Thoracic aorta (tissue), 2 donors: ENCODE data around the gene GOLGA6L10. TPM values are rescaled to one million over a fixed set of nuclear protein-coding genes. Genes with fewer than 3 reads are reported as not detected.
"Not testable (repeated sequence)": the region's sequence is repeated elsewhere in the genome, so short reads cannot be mapped to it uniquely, and the experiment has no call there.

ENCODE experiments used
- ATAC-seq: fragments of 150-250 bp; one replicate; pipeline ENCODE4 v1.8.0; 2017; ENCODE audit warnings: low read depth; ENCODE audit not compliant: insufficient number of reproducible peaks, low FRiP score
- DNase-seq: peaks from one replicate; pipeline ENCODE4 v3.0.0-alpha.2; 2020; ENCODE audit warnings: low spot score
- H3K27ac ChIP-seq, 2 donors: fragments of 200-600 bp; sonication (generic); 1 replicate in 1 of 2; 2 replicates in 1 of 2; pipeline ENCODE4 v1.5.1; 2016; ENCODE audit warnings: mild to moderate bottlenecking in 2 of 2, moderate library complexity in 2 of 2
- H3K27me3 ChIP-seq: fragments of 200-600 bp; sonication (generic); replicated peaks from 2 replicates; pipeline ENCODE4 v1.6.0; 2016; ENCODE audit warnings: mild to moderate bottlenecking; ENCODE audit not compliant: insufficient read depth
- H3K36me3 ChIP-seq: fragments of 200-600 bp; sonication (generic); one replicate; pipeline ENCODE4 v1.5.1; 2016
- H3K4me1 ChIP-seq, 2 donors: fragments of 200-600 bp; sonication (generic); 1 replicate in 1 of 2; 2 replicates in 1 of 2; pipeline versions ENCODE4 v1.5.1 to v1.6.0; 2016; ENCODE audit warnings: low read depth in 2 of 2, mild to moderate bottlenecking in 1 of 2; ENCODE audit not compliant: control insufficient read depth in 1 of 2
- H3K4me3 ChIP-seq: fragments of 200-600 bp; sonication (generic); 2 replicates; pipeline ENCODE4 v1.5.1; 2016; ENCODE audit warnings: mild to moderate bottlenecking
- H3K9me3 ChIP-seq: fragments of 200-600 bp; sonication (generic); 2 replicates; pipeline ENCODE4 v1.5.1; 2016
- total RNA-seq, 2 donors: library from RNA; depleted of rRNA; stranded (reverse); fragments of >200 nt; gene quantifications; one replicate each; pipeline versions ENCODE4 v1.1.0 to v1.2.3, GENCODE V29; 2016
- TF ChIP-seq, protein P1 (sequence below): fragments of 200-600 bp; sonication (generic); IDR thresholded peaks from one replicate; pipeline ENCODE4 v1.5.1; 2019; ENCODE audit warnings: antibody characterized with exemption

Gene GOLGA6L10, protein sequence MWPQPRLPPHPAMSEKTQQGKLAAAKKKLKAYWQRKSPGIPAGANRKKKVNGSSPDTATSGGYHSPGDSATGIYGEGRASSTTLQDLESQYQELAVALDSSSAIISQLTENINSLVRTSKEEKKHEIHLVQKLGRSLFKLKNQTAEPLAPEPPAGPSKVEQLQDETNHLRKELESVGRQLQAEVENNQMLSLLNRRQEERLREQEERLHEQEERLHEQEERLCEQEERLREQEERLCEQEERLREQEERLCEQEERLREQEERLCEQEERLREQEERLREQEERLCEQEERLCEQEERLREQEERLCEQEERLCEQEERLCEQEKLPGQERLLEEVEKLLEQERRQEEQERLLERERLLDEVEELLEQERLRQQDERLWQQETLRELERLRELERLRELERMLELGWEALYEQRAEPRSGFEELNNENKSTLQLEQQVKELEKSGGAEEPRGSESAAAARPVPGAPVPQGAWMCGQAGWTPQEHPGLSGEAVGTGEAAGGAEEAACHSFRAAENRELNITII
- 1 to 10 TPM in 1 of 2 donors, under 1 TPM in 1; 0.42 to 3.1 TPM for total RNA-seq

DNA sequence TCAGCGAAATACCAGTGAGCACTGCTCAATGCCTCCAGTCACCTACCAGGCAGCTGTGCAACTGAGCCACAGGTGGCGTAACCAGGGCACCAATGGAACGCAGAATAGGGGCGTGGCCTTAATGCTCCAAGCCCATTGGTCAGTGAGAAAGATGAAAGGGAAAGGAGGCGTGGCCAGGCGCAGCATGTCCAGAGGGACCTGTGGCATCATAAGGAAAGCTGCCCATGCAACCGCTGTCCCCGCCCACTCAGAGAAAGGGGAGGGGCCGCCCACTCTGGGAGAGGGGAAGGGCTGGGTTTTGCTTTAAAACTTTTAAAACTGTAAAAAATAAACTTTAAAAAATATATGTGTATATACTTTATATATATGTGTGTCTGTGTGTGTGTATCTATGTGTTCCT is at the start of gene GOLGA6L10:
Gene GOLGA6L10, minus strand, starts transcription at position 101 of the 400 bp plus-strand sequence. Its CDS starts 100 bp downstream, at position 1.
- not testable (repeated sequence) for H3K9me3 ChIP-seq, H3K36me3 ChIP-seq, H3K27ac ChIP-seq, H3K27me3 ChIP-seq, DNase-seq, ATAC-seq, H3K4me1 ChIP-seq, H3K4me3 ChIP-seq

DNA sequence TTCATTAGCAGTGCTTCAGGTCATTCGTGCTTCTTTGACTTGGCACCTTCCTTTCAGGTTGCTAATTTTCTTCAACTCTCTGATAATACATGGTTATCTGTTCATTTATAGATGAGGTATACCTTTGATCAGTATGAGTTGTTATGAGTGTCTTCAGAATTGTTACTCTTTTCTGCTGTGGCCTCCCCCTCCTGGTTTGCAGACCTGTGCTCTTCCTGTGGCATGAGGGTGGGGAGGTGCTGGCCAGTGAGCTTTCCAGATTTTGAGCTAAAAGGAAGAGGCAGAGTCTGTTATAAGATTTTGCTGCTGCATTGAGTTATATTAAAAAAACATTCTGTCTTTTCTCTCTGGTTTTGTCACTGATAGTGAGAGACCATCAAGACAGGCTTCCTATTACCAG is 49.5 kb upstream of the GOLGA6L10 start:
- Histone ChIP-seq H3K36me3 (no peaks in the 10 kb centered on the region), H3K27me3 (no peaks in the 10 kb centered on the region), H3K4me1 (no peaks in the 10 kb centered on the region), H3K9me3 (no peaks in the 10 kb centered on the region), H3K4me3 (no peak overlapping the region), H3K27ac (no peak overlapping the region)
- TF ChIP-seq, protein P1, sequence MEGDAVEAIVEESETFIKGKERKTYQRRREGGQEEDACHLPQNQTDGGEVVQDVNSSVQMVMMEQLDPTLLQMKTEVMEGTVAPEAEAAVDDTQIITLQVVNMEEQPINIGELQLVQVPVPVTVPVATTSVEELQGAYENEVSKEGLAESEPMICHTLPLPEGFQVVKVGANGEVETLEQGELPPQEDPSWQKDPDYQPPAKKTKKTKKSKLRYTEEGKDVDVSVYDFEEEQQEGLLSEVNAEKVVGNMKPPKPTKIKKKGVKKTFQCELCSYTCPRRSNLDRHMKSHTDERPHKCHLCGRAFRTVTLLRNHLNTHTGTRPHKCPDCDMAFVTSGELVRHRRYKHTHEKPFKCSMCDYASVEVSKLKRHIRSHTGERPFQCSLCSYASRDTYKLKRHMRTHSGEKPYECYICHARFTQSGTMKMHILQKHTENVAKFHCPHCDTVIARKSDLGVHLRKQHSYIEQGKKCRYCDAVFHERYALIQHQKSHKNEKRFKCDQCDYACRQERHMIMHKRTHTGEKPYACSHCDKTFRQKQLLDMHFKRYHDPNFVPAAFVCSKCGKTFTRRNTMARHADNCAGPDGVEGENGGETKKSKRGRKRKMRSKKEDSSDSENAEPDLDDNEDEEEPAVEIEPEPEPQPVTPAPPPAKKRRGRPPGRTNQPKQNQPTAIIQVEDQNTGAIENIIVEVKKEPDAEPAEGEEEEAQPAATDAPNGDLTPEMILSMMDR = no peak
- ATAC-seq (no peak), DNase-seq (no peak)

DNA sequence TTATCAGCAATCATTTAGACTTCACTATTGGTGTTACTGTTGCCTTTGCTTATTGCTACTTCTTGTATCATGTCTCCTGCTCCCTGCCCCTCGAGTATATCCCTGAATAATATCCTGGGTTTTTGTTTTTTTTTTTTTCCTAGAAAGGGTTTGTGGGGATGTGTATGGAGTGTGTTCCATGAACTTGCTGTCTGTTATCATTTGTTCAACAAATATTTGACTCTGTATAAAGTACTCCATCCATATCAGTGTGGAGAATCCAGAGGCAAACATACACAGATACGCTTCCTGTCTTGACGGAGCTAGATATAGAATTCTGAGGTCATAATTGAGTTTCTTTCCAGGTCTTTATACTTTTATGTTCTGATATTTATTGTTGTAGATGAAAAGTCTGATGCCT is 48.5 kb upstream of the GOLGA6L10 start:
- H3K27me3 ChIP-seq = no peaks in the 10 kb centered on the region
- TF ChIP-seq, protein P1 = no peak
- no peak overlapping the region for H3K4me3 ChIP-seq
- no peaks in the 10 kb centered on the region for H3K36me3 ChIP-seq
- ATAC-seq (no peak), DNase-seq (no peak)
- no peak overlapping the region for H3K27ac ChIP-seq
- H3K9me3 ChIP-seq = no peaks in the 10 kb centered on the region
- H3K4me1 ChIP-seq = no peaks in the 10 kb centered on the region

DNA sequence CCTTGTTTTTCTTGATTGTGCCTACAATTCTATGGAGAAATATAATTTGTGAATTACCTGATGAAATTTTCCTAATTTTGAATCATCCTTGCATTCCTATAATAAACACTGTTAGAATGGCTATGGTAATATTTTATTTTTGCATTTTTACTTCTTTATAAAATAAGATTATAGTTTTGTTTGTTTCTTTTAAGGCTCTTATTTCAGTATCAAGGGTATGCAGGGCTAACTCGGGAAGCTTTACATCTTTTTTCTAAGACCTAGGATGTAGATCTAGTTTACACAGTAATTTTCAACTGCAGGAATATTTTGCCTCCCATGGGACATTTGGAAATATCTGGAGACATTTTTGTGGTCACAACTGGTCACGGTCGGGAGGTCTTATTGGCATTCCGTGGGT is 46.5 kb upstream of the GOLGA6L10 start:
- ATAC-seq, H3K36me3 ChIP-seq, H3K27me3 ChIP-seq, H3K4me3 ChIP-seq, H3K9me3 ChIP-seq, DNase-seq, H3K4me1 ChIP-seq, H3K27ac ChIP-seq: not testable (repeated sequence)

DNA sequence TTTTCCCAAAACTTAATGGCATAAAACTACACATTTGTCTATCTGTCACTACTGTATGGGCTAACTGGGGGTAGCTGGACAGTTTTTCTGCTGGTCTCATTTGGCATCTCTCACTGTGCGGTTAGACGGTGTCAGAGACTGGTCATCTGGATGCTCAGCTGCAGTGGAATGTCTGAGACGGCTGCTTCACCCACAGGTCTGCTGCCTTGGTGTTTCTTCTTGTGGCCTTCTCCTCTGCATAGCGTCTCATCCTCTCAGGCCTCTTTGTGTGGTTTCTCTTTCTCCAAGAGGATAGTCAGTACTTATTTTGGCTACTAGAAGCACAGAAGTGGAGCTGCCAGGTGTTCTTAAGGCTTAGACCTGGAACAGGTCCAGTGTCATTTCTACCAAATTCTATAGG is 44.4 kb upstream of the GOLGA6L10 start:
- DNase-seq = no peak
- Histone ChIP-seq H3K9me3 (no peaks in the 10 kb centered on the region), H3K4me3 (no peak overlapping the region), H3K27ac (no peak overlapping the region), H3K36me3 (no peaks in the 10 kb centered on the region), H3K4me1 (no peaks in the 10 kb centered on the region), H3K27me3 (no peaks in the 10 kb centered on the region)
- no peak for ATAC-seq
- TF ChIP-seq, protein P1 = no peak

DNA sequence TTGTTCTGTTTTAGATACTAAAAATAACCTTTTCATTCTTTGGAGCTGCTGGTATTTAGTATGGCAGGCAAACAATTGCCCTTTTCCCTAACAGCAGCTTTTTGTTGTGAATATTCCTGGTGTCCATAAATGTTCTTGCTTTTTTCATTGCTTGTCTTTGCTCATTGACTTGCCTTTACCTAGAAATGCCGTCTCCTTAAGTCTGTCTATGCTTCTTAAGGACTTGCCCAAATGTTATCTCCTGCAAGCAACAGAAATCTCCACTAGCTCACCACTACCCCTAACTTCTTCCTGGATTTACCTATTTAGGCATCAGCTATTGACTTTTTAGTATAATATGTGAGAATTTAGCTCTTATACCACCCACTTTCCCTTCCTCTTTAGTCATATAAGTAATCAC is 42.8 kb upstream of the GOLGA6L10 start:
- not testable (repeated sequence) for H3K9me3 ChIP-seq, H3K4me1 ChIP-seq, H3K27me3 ChIP-seq, ATAC-seq, DNase-seq, H3K4me3 ChIP-seq, H3K36me3 ChIP-seq, H3K27ac ChIP-seq

DNA sequence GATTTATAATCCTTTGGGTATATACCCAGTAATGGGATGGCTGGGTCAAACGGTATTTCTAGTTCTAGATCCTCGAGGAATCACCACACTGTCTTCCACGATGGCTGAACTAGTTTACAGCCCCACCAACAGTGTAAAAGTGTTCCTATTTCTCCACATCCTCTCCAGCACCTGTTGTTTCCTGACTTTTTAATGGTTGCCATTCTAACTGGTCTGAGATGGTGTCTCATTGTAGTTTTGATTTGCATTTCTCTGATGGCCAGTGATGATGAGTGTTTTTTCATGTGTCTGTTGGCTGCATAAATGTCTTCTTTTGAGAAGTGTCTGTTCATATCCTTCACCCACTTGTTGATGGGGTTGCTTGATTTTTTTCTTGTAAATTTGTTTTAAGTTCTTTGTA is 40.9 kb upstream of the GOLGA6L10 start:
- not testable (repeated sequence) for H3K27me3 ChIP-seq, H3K9me3 ChIP-seq, ATAC-seq, DNase-seq, H3K27ac ChIP-seq, H3K4me1 ChIP-seq, H3K36me3 ChIP-seq, H3K4me3 ChIP-seq

DNA sequence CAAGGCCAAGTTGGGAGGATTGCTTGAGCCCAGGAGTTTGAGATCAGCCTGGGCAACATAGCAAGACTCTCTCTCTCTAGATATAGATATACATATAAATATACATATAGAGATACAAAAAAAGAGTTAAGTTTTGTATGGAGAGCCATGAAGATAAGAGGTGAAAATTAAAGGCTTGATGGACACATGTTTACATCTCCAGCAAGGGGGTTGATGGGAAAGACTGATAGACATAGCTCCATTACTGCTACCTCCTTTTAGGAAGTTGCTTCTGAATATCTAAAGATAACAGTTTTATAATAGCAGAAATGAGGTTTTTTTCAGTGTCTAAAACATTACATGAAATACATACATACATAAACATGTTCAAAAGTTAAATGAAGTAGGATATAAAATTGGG is 37.9 kb upstream of the GOLGA6L10 start:
- ATAC-seq, H3K27ac ChIP-seq, H3K36me3 ChIP-seq, H3K4me1 ChIP-seq, H3K27me3 ChIP-seq, H3K9me3 ChIP-seq, H3K4me3 ChIP-seq, DNase-seq: not testable (repeated sequence)

DNA sequence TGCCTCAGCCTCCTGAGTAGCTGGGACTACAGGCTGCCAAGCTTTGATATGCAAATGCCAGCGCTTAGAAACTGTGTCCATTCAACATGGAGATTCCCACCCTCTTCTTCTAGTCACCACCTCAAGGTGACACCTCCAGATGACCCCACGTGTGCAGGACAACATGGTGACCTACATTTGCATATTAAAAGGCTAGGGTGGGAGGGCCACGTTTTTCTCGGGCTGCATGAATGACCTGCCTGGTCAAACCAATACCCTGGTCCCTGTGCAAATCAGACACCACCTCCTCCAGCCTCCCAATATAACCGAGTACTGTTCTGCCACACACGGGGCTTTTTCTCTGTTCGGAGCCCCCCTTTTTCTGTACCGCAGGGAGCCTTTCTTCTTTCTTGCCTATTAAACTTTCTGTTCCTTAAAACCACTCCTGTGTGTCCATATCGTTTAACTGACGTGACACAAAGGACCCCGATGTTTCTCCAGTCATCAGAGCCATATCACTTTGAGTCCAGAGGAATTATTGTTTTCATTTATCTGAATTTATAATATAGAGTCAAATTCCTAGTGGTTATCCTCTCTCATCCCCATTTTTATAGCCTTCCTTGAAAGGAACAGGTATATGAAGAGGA is 32.2 kb upstream of the GOLGA6L10 start:
- not testable (repeated sequence) for H3K4me1 ChIP-seq, DNase-seq, H3K9me3 ChIP-seq, ATAC-seq, H3K4me3 ChIP-seq, H3K27me3 ChIP-seq, H3K27ac ChIP-seq, H3K36me3 ChIP-seq
